Type B pancreatic cell (in vitro differentiated cells): ENCODE measurements around the gene SULT1C4. TPM values are rescaled to one million over a fixed set of nuclear protein-coding genes. Genes with fewer than 3 reads are reported as not detected.

Source experiments
- DNase-seq: peaks from one replicate; pipeline ENCODE4 v3.0.0; 2021; ENCODE audit warnings: mixed read lengths; ENCODE audit not compliant: unreplicated experiment; ENCODE audit errors: extremely low spot score
- H3K27ac Mint-ChIP-seq: 2 replicates; pipeline ENCODE4 v1.8.0; 2021; ENCODE audit warnings: mild to moderate bottlenecking, mixed read lengths
- H3K27me3 Mint-ChIP-seq: 2 replicates; pipeline ENCODE4 v1.8.0; 2021; ENCODE audit warnings: mixed read lengths
- H3K36me3 Mint-ChIP-seq: 2 replicates; pipeline ENCODE4 v1.8.0; 2021; ENCODE audit warnings: mixed read lengths
- H3K4me1 Mint-ChIP-seq: one replicate; pipeline ENCODE4 v1.8.0; 2021; ENCODE audit warnings: mixed read lengths; ENCODE audit not compliant: unreplicated experiment
- H3K4me3 Mint-ChIP-seq: 2 replicates; pipeline ENCODE4 v1.8.0; 2021; ENCODE audit warnings: mild to moderate bottlenecking, mixed read lengths
- H3K9me3 Mint-ChIP-seq: 2 replicates; pipeline ENCODE4 v1.8.0; 2021; ENCODE audit warnings: mixed read lengths
- CTCF ChIP-seq: fragments of 200-600 bp; sonication (generic); conservative IDR thresholded peaks from 2 replicates; pipeline ENCODE4 v1.5.0; 2021; ENCODE audit warnings: antibody characterized with exemption, mild to moderate bottlenecking
- total RNA-seq: library from RNA; stranded (reverse); gene quantifications from 2 replicates; pipeline ENCODE4 v1.2.1, GENCODE V29; 2021; ENCODE audit warnings: low replicate concordance

SULT1C4 gene
- total RNA-seq, 1 donor from 2014 or later, result 27.5 TPM

GRCh38 chr2:108347786-108348185, 30.0 kb upstream of the SULT1C4 start:
- TF ChIP-seq CTCF, result no peak
- H3K27me3 Mint-ChIP-seq, result peaks cover 9% of the 10 kb centered on the region
- no peaks in the 10 kb centered on the region for H3K4me1 Mint-ChIP-seq
- peaks cover 4% of the 10 kb centered on the region for H3K9me3 Mint-ChIP-seq
- no peak for DNase-seq
- H3K4me3 Mint-ChIP-seq, result no peak overlapping the region
- no peaks in the 10 kb centered on the region for H3K36me3 Mint-ChIP-seq
- H3K27ac Mint-ChIP-seq, result no peak overlapping the region

GRCh38 chr2:108348816-108349570, 28.8 kb upstream of the SULT1C4 start:
- Mint-ChIP-seq H3K9me3 (peaks cover 2% of the 10 kb centered on the region), H3K27ac (no peak overlapping the region), H3K4me3 (no peak overlapping the region)

GRCh38 chr2:108349571-108349928, 28.2 kb upstream of the SULT1C4 start:
- Mint-ChIP-seq H3K27me3 (peaks cover 5% of the 10 kb centered on the region), H3K36me3 (no peaks in the 10 kb centered on the region), H3K4me1 (no peaks in the 10 kb centered on the region), H3K9me3 (no peaks in the 10 kb centered on the region), H3K27ac (no peak overlapping the region), H3K4me3 (no peak overlapping the region)
- no peak for TF ChIP-seq CTCF
- DNase-seq, result no peak

More at GRCh38 chr2:108348816-108349570, 28.8 kb upstream of the SULT1C4 start:
- DNase-seq, result no peak
- H3K36me3 Mint-ChIP-seq, result no peaks in the 10 kb centered on the region
- TF ChIP-seq CTCF, result no peak
- H3K4me1 Mint-ChIP-seq, result no peaks in the 10 kb centered on the region
- H3K27me3 Mint-ChIP-seq, result peaks cover 7% of the 10 kb centered on the region

- H3K27me3 Mint-ChIP-seq, result peaks cover 5% of the 10 kb centered on the region
- H3K36me3 Mint-ChIP-seq, result no peaks in the 10 kb centered on the region
- no peak for DNase-seq
- H3K4me1 Mint-ChIP-seq, result no peaks in the 10 kb centered on the region
- no peak overlapping the region for H3K27ac Mint-ChIP-seq
- H3K9me3 Mint-ChIP-seq, result no peaks in the 10 kb centered on the region
- no peak overlapping the region for H3K4me3 Mint-ChIP-seq
- TF ChIP-seq CTCF, result no peak
Observed at GRCh38 chr2:108351889-108352288, 25.9 kb upstream of the SULT1C4 start.

GRCh38 chr2:108354136-108354535, 23.6 kb upstream of the SULT1C4 start:
- Mint-ChIP-seq H3K36me3 (no peaks in the 10 kb centered on the region), H3K9me3 (no peaks in the 10 kb centered on the region), H3K27me3 (peaks cover 5% of the 10 kb centered on the region), H3K4me3 (no peak overlapping the region), H3K4me1 (no peaks in the 10 kb centered on the region), H3K27ac (no peak overlapping the region)
- TF ChIP-seq CTCF, result no peak
- DNase-seq, result no peak
